ENCODE data around the gene DPYD. TPM values are rescaled to one million over a fixed set of nuclear protein-coding genes. Genes with fewer than 3 reads are reported as not detected.

DPYD gene
- total and polyA plus RNA-seq, 10 of the 15 experiments (the other 5 are each of a cell fraction or from before 2014, with no cell fraction given): 5.7 to 23.8 (median 10.2) TPM

DNA sequence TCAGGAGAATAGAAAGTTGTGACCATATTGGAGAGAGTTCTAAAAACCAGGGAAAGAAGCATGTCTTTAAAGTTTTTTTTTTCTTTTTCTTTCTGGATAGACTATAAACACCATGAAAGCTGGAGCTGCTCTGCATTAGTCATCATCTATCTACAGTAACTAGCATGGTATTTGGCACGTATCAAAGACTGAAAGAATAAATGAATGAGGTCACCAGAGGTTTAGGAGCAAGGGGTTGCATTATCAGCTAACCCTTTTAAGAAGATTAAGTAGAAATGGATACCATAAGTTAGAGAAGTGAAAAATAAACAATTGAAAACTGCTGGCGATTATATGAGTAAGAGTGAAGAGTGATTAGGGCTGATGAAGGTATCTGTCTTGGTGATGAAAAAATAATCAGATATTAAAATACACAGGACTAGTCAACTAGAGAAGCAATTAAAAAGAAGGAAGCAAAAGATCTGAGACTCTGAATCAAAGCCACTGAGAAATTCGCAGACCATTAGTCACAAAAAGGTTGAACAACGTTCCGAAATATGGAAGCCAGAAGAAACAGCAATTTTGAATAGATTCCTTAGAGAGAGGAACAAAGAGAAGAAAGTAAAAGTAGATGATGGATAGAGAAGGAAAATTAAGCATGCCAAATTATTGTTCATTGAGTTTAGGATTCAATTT lies 536.4 kb downstream of the DPYD start:
- intact Hi-C loops (cut with micrococcal nuclease; ENCODE audit: unreplicated experiment) (no loop called here), in situ Hi-C loops (cut with MboI) (no loop called here)
- BruUV-seq (replicated peaks): no TSS peak
- no peak overlapping the region for H2AFZ ChIP-seq (ENCODE audit: control insufficient read depth, low read depth, low read length)
- H4K20me1 ChIP-seq (ENCODE audit: control insufficient read depth, insufficient read depth): no peaks in the 10 kb centered on the region
- TF ChIP-seq ZNF24 (IDR thresholded peaks at IDR 0.05) (peak; percentile 97), ESRRA (IDR thresholded peaks at IDR 0.05; ENCODE audit: low read length) (no peak), MTA2 (IDR thresholded peaks at IDR 0.05; ENCODE audit: low read depth) (peak; percentile 64; the same call in 1 of the 2 replicates), ATF7 (IDR thresholded peaks at IDR 0.05; ENCODE audit: low read depth) (peak; percentile 16; the same call in 1 of the 2 replicates), RBBP5 (conservative IDR thresholded peaks at IDR 0.05) (no peak)
- no peaks in the 10 kb centered on the region for H3K79me2 ChIP-seq (ENCODE audit: control insufficient read depth, insufficient read depth, low read length)
- no peaks in the 10 kb centered on the region for H3K4me1 ChIP-seq (ENCODE audit: control insufficient read depth, insufficient read depth, low read length)
- no peaks in the 10 kb centered on the region for H3K9me3 ChIP-seq (replicated peaks; ENCODE audit: control insufficient read depth, insufficient read depth, low read length)
- 18% methylated on average over 5 of the region's 5 CpGs for WGBS (ENCODE audit: insufficient coverage, insufficient replicate concordance, low lambda C conversion rate, missing lambda C conversion rate)
- ChIA-PET SMC1A (ENCODE audit: uncharacterized antibody, unreplicated experiment) (interaction anchor here (0.8 to 2.0 kb wide), 2 partner anchors 9 to 140 kb away, joined by 3 to 9 read pairs; no protein-coding TSS in a partner anchor), RAD21 (ENCODE audit: unreplicated experiment) (interaction anchor here (0.6 to 1.0 kb wide), 3 partner anchors 10 to 154 kb away, joined by 3 read pairs; no protein-coding TSS in a partner anchor), POLR2A (no interaction called here), CTCF (interaction anchor here (1.0 to 1.6 kb wide), 3 partner anchors 66 to 141 kb away, joined by 3 to 4 read pairs (median 3); no protein-coding TSS in a partner anchor)
- H3K27me3 ChIP-seq (replicated peaks in 1 of 2; ENCODE audit: control insufficient read depth in 2 of 2, insufficient read depth in 2 of 2, low read length in 1 of 2): no peaks in the 10 kb centered on the region
- DNase-seq (ENCODE audit: low read depth, low spot score): no peak
- no peak overlapping the region for H3K4me3 ChIP-seq
- FAIRE-seq: no peak
- H3K36me3 ChIP-seq (ENCODE audit: control insufficient read depth in 2 of 2, insufficient read depth in 2 of 2, low read length in 1 of 2): no peaks in the 10 kb centered on the region
- no peak overlapping the region for H3K4me2 ChIP-seq (ENCODE audit: control insufficient read depth, insufficient read depth)
- H3K9ac ChIP-seq (ENCODE audit: control insufficient read depth, insufficient read depth, low read length): no peak overlapping the region
- ATAC-seq: no peak
- H3K27ac ChIP-seq (ENCODE audit: control insufficient read depth, insufficient read depth): no peak overlapping the region

DNA sequence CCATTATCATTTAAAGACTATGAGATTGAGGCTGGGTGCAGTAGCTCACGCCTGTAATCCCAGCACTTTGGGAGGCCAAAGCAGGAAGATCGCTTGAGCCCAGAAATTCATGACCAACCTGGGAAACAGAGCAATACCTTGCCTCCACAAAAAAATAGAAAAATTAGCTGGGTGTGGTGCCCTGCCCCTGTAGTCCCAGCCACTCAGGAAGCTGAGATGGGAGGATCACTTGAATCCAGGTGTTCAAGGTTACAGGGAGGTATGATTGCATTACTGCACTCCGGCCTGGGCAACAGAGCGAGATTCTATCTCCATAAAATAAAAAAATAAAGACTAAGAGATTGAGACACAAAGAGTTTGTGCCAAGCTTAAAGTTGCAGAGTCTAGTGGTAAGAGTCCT lies 537.0 kb downstream of the DPYD start:
- SMC1A ChIA-PET (ENCODE audit: uncharacterized antibody, unreplicated experiment): interaction anchor here (0.8 to 2.0 kb wide), 2 partner anchors 8 to 140 kb away, joined by 3 to 9 read pairs; no protein-coding TSS in a partner anchor
- H3K4me2 ChIP-seq (ENCODE audit: control insufficient read depth, insufficient read depth): no peak overlapping the region
- TF ChIP-seq TAF1 (IDR thresholded peaks at IDR 0.05; ENCODE audit: borderline replicate concordance, low read depth, low read length) (no peak), STAT3 (IDR thresholded peaks at IDR 0.05; ENCODE audit: low read depth, low read length) (no peak), TCF7 (IDR thresholded peaks at IDR 0.05; ENCODE audit: borderline replicate concordance) (no peak), PAX5 (IDR thresholded peaks at IDR 0.05; ENCODE audit: borderline replicate concordance, low read depth, low read length) (no peak), RFX5 (IDR thresholded peaks at IDR 0.05; ENCODE audit: low read depth, low read length) (no peak), CBX3 (IDR thresholded peaks at IDR 0.05; ENCODE audit: borderline replicate concordance, low read depth) (no peak), NR2C2 (IDR thresholded peaks at IDR 0.05; ENCODE audit: borderline replicate concordance, control insufficient read depth, insufficient read length, low read depth) (no peak), POLR2A (IDR thresholded peaks at IDR 0.05; ENCODE audit: low read depth, low read length) (no peak), TARDBP (IDR thresholded peaks at IDR 0.05; ENCODE audit: borderline replicate concordance) (no peak), ZNF622 (IDR thresholded peaks at IDR 0.05) (no peak)
- TF ChIP-seq, protein P1, sequence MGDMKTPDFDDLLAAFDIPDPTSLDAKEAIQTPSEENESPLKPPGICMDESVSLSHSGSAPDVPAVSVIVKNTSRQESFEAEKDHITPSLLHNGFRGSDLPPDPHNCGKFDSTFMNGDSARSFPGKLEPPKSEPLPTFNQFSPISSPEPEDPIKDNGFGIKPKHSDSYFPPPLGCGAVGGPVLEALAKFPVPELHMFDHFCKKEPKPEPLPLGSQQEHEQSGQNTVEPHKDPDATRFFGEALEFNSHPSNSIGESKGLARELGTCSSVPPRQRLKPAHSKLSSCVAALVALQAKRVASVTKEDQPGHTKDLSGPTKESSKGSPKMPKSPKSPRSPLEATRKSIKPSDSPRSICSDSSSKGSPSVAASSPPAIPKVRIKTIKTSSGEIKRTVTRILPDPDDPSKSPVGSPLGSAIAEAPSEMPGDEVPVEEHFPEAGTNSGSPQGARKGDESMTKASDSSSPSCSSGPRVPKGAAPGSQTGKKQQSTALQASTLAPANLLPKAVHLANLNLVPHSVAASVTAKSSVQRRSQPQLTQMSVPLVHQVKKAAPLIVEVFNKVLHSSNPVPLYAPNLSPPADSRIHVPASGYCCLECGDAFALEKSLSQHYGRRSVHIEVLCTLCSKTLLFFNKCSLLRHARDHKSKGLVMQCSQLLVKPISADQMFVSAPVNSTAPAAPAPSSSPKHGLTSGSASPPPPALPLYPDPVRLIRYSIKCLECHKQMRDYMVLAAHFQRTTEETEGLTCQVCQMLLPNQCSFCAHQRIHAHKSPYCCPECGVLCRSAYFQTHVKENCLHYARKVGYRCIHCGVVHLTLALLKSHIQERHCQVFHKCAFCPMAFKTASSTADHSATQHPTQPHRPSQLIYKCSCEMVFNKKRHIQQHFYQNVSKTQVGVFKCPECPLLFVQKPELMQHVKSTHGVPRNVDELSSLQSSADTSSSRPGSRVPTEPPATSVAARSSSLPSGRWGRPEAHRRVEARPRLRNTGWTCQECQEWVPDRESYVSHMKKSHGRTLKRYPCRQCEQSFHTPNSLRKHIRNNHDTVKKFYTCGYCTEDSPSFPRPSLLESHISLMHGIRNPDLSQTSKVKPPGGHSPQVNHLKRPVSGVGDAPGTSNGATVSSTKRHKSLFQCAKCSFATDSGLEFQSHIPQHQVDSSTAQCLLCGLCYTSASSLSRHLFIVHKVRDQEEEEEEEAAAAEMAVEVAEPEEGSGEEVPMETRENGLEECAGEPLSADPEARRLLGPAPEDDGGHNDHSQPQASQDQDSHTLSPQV (IDR thresholded peaks at IDR 0.05): no peak

More for the DNA sequence above, 537.0 kb downstream of the DPYD start:
- in situ Hi-C loops (cut with MboI) (no loop called here), intact Hi-C loops (cut with micrococcal nuclease; ENCODE audit: unreplicated experiment) (no loop called here)
- CTCF ChIA-PET: interaction anchor here (0.7 to 1.6 kb wide), 3 partner anchors 8 to 142 kb away, joined by 3 to 4 read pairs (median 3); no protein-coding TSS in a partner anchor
- no TSS peak for BruUV-seq (replicated peaks)
- no peaks in the 10 kb centered on the region for H4K20me1 ChIP-seq (ENCODE audit: control insufficient read depth, insufficient read depth)
- no peak for DNase-seq (ENCODE audit: low read depth, low spot score)
- ATAC-seq: no peak
- no peak overlapping the region for H3K4me3 ChIP-seq
- POLR2A ChIA-PET: interaction anchor here (0.6 kb wide), 1 partner anchor 411 kb away, joined by 4 read pairs; no protein-coding TSS in a partner anchor
- FAIRE-seq: no peak
- H3K79me2 ChIP-seq (ENCODE audit: control insufficient read depth, insufficient read depth, low read length): no peaks in the 10 kb centered on the region
- H3K4me1 ChIP-seq (ENCODE audit: control insufficient read depth, insufficient read depth, low read length): no peaks in the 10 kb centered on the region
- H3K27me3 ChIP-seq (replicated peaks in 1 of 2; ENCODE audit: control insufficient read depth in 2 of 2, insufficient read depth in 2 of 2, low read length in 1 of 2): no peaks in the 10 kb centered on the region
- RAD21 ChIA-PET (ENCODE audit: unreplicated experiment): interaction anchor here (0.6 to 0.9 kb wide), 2 partner anchors 44 to 155 kb away, joined by 3 read pairs; no protein-coding TSS in a partner anchor
- WGBS (ENCODE audit: insufficient coverage, insufficient replicate concordance, low lambda C conversion rate, missing lambda C conversion rate): 3% methylated on average over 4 of the region's 4 CpGs
- H3K9ac ChIP-seq (ENCODE audit: control insufficient read depth, insufficient read depth, low read length): no peak overlapping the region
- H3K27ac ChIP-seq (ENCODE audit: control insufficient read depth, insufficient read depth): no peak overlapping the region
- no peaks in the 10 kb centered on the region for H3K9me3 ChIP-seq (replicated peaks; ENCODE audit: control insufficient read depth, insufficient read depth, low read length)
- H2AFZ ChIP-seq (ENCODE audit: control insufficient read depth, low read depth, low read length): no peak overlapping the region
- H3K36me3 ChIP-seq (ENCODE audit: control insufficient read depth in 2 of 2, insufficient read depth in 2 of 2, low read length in 1 of 2): no peaks in the 10 kb centered on the region

Data from GM12878 (cell line).